Muscle layer of colon (tissue), 2 donors: Measurements from ENCODE around the gene ZMYM1.

Source experiments
- H3K27ac ChIP-seq: one replicate; pipeline ENCODE4 v1.7.0; 2013; ENCODE audit warnings: low read depth, mild to moderate bottlenecking, low read length, moderate library complexity
- H3K27me3 ChIP-seq, 2 donors: one replicate each; pipeline ENCODE4 v1.7.0; 2013; ENCODE audit warnings: low read length in 2 of 2, mild to moderate bottlenecking in 2 of 2; ENCODE audit not compliant: insufficient read depth in 2 of 2, control insufficient read depth in 1 of 2
- H3K36me3 ChIP-seq: one replicate; pipeline ENCODE4 v1.7.0; 2013; ENCODE audit warnings: mild to moderate bottlenecking, low read length; ENCODE audit not compliant: insufficient read depth
- H3K4me1 ChIP-seq: one replicate; pipeline ENCODE4 v1.7.0; 2013; ENCODE audit warnings: mild to moderate bottlenecking, low read length; ENCODE audit not compliant: insufficient read depth
- H3K4me3 ChIP-seq, 2 donors: one replicate each; pipeline ENCODE4 v1.7.0; 2013; ENCODE audit warnings: low read length in 2 of 2, low read depth in 1 of 2, mild to moderate bottlenecking in 1 of 2, moderate library complexity in 1 of 2
- H3K9ac ChIP-seq: one replicate; pipeline ENCODE4 v1.7.0; 2013; ENCODE audit warnings: low read length
- H3K9me3 ChIP-seq: one replicate; pipeline ENCODE4 v1.7.0; 2013; ENCODE audit warnings: mild to moderate bottlenecking, low read length
- donor health status: abdominal sarcoma.
- donor health status: Adenocarcinoma of cecum.

ZMYM1 gene

DNA sequence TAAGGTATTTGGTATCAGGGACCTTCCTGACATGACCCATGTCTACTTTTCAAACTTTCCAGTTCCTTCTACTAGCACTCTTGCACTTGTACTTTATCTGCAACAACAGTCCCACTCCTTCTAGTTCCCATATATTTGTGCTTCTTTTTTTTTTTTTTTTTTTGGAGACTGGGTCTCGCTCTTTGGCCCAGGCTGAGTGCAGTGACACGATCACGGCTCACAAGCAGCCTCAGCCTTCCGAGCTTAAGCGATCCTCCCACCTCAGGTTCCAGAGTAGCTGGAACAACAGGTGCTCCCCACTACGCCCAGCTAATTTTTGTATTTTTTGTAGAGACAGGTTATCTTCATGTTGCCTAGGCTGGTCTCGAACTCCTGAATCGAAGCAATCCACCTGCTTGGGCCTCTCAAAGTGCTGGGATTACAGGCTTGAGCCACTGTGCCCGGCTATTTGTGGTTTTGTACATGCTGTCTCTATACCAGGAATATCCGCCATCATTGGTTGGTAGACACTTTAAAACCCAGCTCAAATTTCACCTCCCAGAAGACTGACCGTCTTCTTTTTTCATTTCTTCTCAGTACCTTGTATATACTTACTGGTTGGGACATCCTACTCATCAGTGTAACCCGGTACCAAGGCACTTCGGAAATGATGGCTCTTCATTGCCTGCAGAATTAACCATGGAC is 1.1 kb downstream of the ZMYM1 start:
- peak overlapping the region; percentile 69 for H3K9ac ChIP-seq

DNA sequence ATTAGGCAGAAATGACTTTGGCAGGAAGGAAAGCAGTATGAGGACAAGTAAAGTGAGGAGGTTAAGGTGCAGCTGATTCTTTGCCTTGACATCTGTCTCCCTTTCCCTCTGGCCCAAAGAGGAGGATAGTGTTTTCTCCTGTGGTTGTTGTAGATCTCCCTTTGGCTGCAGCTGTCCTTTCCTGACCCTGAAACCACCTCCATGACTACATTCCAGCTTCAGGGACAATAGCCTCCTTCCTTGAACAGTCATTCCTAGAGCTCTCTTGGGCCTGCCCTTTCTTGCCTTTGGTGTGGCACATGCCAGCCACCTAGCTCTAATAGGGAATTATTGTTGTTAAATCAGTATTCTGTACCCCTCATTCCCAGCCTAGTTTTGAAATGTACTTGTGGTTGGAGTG is 6.2 kb downstream of the ZMYM1 start:
- H3K27ac ChIP-seq, result no peak overlapping the region
- no peak overlapping the region for H3K9ac ChIP-seq
- no peaks in the 10 kb centered on the region for H3K27me3 ChIP-seq
- H3K9me3 ChIP-seq, result no peaks in the 10 kb centered on the region
- H3K4me3 ChIP-seq, result no peak overlapping the region
- H3K4me1 ChIP-seq, result peaks cover 9% of the 10 kb centered on the region
- no peaks in the 10 kb centered on the region for H3K36me3 ChIP-seq

More for the DNA sequence above, 1.1 kb downstream of the ZMYM1 start:
- Histone ChIP-seq H3K27ac (peak overlapping the region; percentile 87), H3K27me3 (no peaks in the 10 kb centered on the region), H3K4me1 (peaks cover 15% of the 10 kb centered on the region), H3K4me3 (peak overlapping the region; percentile 74 to 91), H3K36me3 (no peaks in the 10 kb centered on the region), H3K9me3 (no peaks in the 10 kb centered on the region)

DNA sequence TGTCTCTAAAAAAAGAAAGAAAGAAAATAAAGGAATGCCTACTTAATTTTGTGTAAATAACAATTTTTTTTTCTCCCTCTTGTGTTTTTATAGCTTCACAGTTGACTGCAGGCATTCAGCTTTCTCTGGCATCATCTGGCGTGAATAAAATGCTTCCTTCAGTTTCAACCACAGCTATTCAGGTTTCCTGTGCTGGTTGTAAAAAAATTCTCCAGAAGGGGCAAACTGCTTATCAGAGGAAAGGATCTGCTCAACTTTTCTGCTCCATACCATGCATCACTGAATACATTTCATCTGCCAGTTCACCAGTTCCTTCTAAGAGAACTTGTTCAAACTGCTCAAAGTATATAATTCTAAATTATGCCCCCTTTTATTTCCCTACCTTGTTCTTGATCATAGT is 18.0 kb downstream of the ZMYM1 start:
- Histone ChIP-seq H3K4me3 (no peak overlapping the region), H3K27ac (no peak overlapping the region), H3K36me3 (peaks cover 48% of the 10 kb centered on the region), H3K27me3 (no peaks in the 10 kb centered on the region), H3K4me1 (no peaks in the 10 kb centered on the region), H3K9me3 (no peaks in the 10 kb centered on the region), H3K9ac (no peak overlapping the region)

DNA sequence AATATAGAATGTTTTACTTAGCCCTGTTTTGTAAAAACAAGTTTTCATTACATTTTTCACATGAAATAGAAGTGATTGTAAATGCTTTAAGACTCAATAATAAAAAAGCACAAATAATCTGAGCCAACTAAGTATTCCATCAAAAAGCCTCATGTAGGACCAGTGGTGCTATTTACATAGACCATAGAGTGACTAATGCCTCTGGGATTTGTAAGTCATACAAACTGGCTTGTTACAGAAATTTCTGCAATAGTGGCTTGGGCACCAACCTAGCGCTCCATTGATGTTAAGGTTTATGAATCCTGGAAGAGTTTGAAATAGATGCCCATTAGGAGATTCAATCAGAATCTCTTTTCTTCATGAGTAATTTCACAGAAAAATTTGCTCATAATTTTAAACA is 31.9 kb downstream of the ZMYM1 start:
- Histone ChIP-seq H3K27ac (no peak overlapping the region), H3K9me3 (no peaks in the 10 kb centered on the region), H3K9ac (no peak overlapping the region), H3K4me1 (no peaks in the 10 kb centered on the region), H3K4me3 (no peak overlapping the region), H3K27me3 (no peaks in the 10 kb centered on the region), H3K36me3 (peaks cover 8% of the 10 kb centered on the region)

DNA sequence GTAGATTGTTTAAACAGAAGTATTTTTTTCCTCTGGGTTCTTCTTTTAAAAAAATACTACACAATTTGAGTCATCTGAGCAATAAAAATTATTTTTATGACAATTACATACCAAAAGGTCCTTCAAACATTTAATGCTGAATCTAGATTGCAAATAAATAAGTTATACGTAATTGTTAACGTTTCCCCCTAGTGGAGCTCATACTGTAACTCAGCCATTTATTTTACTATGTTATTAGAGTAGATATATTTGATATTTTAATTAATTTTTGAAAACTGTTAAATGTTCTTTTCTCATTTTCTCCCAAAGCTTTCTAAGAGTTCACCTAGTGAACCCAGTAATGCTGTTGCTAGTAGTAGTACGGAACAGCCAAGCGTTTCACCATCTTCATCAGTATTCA is 33.5 kb downstream of the ZMYM1 start:
- H3K9ac ChIP-seq, result no peak overlapping the region
- no peaks in the 10 kb centered on the region for H3K9me3 ChIP-seq
- H3K27ac ChIP-seq, result no peak overlapping the region
- H3K4me3 ChIP-seq, result no peak overlapping the region
- no peaks in the 10 kb centered on the region for H3K27me3 ChIP-seq
- H3K36me3 ChIP-seq, result peaks cover 8% of the 10 kb centered on the region
- H3K4me1 ChIP-seq, result no peaks in the 10 kb centered on the region

DNA sequence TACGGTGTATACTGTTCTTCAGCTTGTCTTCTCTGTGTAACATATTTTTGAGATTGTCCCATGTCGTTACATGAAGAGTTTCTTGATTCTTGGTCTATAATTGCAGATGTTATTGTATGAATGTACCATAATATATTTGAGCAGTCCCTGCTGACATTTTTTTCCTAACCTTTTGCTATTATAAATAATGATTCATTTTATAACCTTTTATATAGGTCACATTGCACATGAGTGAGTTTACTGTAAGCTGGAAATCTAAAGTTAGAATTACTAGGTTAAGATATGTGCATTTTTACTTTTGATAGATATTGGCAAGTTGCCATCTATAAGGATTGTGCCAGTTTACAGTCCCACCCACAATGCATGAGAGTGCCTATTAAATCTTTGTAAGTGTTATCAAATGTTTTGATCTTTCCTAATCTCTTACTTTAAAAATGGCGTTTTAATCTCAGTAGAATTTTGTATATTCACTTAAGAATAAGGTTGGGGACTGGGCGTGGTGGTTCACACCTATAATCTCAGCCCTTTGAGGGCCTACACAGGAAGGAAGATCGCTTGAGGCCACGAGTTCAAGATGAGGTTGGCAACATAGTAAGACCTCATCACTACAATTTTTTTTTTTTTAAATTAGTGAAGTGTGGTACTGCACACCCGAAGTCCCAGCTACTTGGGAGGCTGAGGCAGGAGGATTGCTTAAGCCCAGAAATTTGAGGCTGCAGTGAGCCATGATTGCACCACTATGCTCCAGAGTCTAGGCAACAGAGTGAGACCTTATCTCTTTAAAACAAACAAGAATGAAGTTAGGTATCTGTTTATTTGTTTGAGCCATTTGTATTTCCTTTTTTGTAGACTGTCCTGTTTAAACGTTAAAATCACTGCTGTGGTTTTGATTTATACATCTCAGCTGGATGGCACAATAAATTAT is 36.5 kb downstream of the ZMYM1 start:
- no peak overlapping the region for H3K4me3 ChIP-seq
- H3K36me3 ChIP-seq, result peaks cover 5% of the 10 kb centered on the region
- no peak overlapping the region for H3K27ac ChIP-seq
- H3K9ac ChIP-seq, result no peak overlapping the region
- no peaks in the 10 kb centered on the region for H3K4me1 ChIP-seq
- H3K27me3 ChIP-seq, result no peaks in the 10 kb centered on the region
- H3K9me3 ChIP-seq, result no peaks in the 10 kb centered on the region

DNA sequence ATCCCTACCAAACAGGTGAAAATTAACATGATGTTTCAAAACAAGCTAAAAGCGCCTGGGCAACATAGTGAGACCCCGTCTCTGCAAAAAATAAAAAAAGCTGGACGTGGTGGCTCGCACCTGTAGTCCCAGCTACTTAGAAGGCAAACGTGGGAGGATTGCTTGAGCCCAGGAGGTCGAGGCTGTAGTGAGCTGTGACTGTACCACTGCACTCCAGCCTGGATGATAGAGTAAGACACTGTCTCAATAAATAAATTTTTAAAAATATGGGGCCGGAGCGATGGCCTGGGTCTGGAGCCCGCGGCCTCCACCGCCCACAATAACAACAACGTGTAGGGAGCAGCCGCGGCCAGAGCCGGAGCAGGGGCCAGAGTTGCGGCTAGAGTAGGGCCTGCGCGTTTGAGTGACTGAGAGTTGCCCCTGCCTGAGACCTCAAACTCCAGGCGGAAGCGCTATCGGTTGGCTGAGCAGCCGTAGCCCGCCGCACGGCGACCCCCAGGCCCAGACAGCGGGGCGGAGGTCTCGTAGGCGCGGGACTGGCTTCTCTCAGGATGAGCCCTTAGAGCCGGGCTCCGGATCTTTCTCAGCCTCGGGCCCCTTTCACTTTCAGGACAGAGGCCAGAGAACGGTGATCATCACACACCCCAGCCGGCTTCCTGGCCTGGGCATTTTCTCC is 41.4 kb downstream of the ZMYM1 start:
- H3K27ac ChIP-seq, result no peak overlapping the region
- no peaks in the 10 kb centered on the region for H3K36me3 ChIP-seq
- H3K9ac ChIP-seq, result no peak overlapping the region

DNA sequence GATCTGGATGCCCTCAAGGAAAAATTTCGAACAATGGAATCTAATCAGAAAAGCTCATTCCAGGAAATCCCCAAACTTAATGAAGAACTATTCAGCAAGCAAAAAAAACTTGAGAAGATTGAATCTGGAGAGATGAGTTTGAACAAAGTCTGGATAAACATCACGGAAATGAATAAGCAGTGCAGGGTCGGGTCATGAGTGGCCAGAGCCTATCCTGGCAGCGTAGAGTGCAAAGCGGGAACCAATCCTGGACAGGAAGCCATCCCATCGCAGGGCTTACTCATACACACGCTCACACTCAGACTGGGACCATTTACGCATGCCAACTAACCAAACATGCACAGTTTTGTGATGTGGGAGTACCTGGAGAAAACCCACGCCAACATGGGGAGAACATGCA is 43.1 kb downstream of the ZMYM1 start:
- Histone ChIP-seq H3K27ac (no peak overlapping the region), H3K27me3 (no peaks in the 10 kb centered on the region), H3K4me1 (no peaks in the 10 kb centered on the region), H3K4me3 (no peak overlapping the region), H3K9me3 (no peaks in the 10 kb centered on the region), H3K36me3 (no peaks in the 10 kb centered on the region), H3K9ac (no peak overlapping the region)

More for the DNA sequence above, 41.4 kb downstream of the ZMYM1 start:
- Histone ChIP-seq H3K4me1 (no peaks in the 10 kb centered on the region), H3K27me3 (no peaks in the 10 kb centered on the region), H3K9me3 (no peaks in the 10 kb centered on the region), H3K4me3 (peak overlapping the region in 1 of 2 donors; percentile 29)

DNA sequence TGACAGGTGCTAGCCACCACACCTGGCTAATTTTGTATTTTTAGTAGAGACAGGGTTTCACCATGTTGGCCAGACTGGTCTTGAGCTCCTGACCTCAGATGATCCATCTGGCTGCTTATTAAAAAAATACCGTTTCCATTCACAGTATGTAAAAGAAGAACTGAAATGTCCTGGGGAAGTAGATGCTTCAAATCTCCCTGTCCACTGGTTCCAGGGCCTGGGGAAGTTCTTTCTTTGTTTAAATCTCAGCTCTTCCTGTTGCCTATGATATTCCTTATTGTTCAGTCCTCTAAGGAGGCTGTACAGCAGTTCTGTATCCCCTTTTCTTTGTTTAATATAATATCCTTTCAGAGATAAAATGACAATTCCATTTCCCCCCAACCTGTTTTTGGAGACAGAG is 47.4 kb downstream of the ZMYM1 start:
- no peaks in the 10 kb centered on the region for H3K9me3 ChIP-seq
- no peak overlapping the region for H3K9ac ChIP-seq
- no peaks in the 10 kb centered on the region for H3K27me3 ChIP-seq
- H3K27ac ChIP-seq, result no peak overlapping the region
- H3K4me3 ChIP-seq, result no peak overlapping the region
- H3K36me3 ChIP-seq, result no peaks in the 10 kb centered on the region
- H3K4me1 ChIP-seq, result no peaks in the 10 kb centered on the region

DNA sequence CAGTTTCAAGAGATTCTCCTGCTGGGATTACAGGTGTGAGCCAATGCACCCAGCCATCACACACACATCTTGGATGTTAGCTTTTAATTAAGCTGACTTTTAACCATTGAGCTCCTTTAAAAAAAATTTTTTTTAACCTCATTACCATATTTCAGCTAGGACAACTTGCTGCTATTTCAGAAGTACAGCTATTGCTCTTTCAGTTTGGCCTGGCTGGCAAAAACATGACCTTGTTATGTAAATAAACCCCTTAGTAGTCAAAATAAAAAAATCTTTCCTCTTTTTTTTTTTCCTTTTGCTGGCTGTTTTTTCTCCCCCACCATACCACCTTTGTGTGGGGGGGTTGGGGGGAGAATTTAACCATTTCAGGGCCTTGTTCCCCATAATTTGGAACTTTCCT is 49.9 kb downstream of the ZMYM1 start:
- no peak overlapping the region for H3K4me3 ChIP-seq
- no peak overlapping the region for H3K27ac ChIP-seq
- H3K4me1 ChIP-seq, result no peaks in the 10 kb centered on the region
- H3K9me3 ChIP-seq, result no peaks in the 10 kb centered on the region
- no peak overlapping the region for H3K9ac ChIP-seq
- H3K36me3 ChIP-seq, result no peaks in the 10 kb centered on the region
- no peaks in the 10 kb centered on the region for H3K27me3 ChIP-seq

DNA sequence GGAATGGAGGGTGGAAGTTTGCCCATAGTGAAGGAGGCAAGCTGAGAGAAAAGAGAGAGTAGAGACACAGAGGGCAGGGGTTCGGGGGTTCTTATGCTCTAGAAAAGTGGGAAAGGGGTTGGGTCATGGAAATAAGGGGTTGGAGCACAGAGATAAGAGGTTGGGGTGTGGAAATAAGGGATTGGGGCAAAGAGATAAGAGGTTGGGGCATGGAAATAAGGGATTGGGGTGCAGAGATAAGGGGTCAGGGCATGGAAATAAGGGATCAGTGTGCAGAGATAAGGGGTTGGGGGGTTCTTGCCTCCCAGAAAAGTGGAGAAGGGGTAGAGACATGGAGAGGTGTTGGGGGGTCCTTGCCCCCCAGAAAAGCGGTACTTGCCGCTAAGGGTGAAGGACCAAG is 57.6 kb downstream of the ZMYM1 start:
- H3K4me1 ChIP-seq, result no peaks in the 10 kb centered on the region
- no peak overlapping the region for H3K4me3 ChIP-seq
- no peaks in the 10 kb centered on the region for H3K9me3 ChIP-seq
- H3K36me3 ChIP-seq, result no peaks in the 10 kb centered on the region
- H3K9ac ChIP-seq, result no peak overlapping the region
- H3K27me3 ChIP-seq, result no peaks in the 10 kb centered on the region
- no peak overlapping the region for H3K27ac ChIP-seq
